ENCODE measurements around the gene CSNK2A1.

CSNK2A1 gene

DNA sequence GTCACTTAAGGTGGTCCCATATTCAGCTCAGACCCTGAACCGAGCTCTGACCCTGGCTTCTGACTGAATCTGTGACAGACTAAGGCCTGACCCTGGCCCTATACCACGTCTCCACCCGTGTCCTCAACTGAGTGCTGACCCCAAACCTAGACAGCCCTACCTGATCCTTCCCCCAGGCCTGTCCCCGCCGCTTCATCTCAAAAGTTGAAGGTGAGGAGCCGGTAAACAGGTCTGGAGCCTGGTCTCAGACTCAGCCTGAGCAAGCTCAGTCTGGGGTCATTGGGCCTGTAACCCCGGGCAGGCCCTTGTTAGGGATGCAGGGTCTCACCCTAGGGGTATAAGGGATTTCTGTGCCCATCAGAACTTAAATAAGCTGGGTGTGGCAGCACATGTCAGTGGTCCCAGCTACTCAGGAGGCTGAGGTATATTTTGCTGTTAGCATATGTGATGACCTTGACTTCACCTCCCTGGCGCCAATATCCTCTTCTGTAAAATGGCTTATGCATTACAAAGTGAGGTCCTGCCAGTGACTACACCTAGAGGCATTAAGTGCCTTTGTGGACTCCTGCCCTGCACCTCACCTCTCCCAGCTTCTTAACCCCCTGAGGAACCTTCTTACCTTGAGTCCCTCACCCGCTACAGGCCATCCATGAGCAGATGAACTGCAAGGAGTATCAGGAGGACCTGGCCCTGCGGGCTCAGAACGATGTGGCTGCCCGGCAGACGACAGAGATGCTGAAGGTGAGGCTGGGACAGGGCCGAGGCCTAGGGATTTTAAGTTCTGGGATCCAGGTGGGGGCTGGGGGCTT is 115.5 kb downstream of the CSNK2A1 start:
- no peak for DNase-seq

- no peak for DNase-seq
Measured at GRCh38 chr20:427401-427800, 116.2 kb downstream of the CSNK2A1 start.

GRCh38 chr20:426566-426965 is 117.0 kb downstream of the CSNK2A1 start:
- DNase-seq, result no peak

Measured in NCI-H187 (cell line).